ENCODE measurements around the gene ATG9B. TPM values are rescaled to one million over a fixed set of nuclear protein-coding genes. Genes with fewer than 3 reads are reported as not detected.

Gene ATG9B
- total and polyA plus RNA-seq, 9 of the 15 experiments (the other 6 are each of a cell fraction or from before 2014, with no cell fraction given): 0.29 to 8.0 (median 2.1) TPM

GRCh38 chr7:151028948-151029501 lies 4.7 kb upstream of the ATG9B start (continued):
- TF ChIP-seq ZNF407 (IDR thresholded peaks at IDR 0.05; ENCODE audit: low read depth): peak; percentile 39; the same call in 1 of the 2 replicates
- TF ChIP-seq NR3C1 (CRISPR knock-in tag; IDR thresholded peaks at IDR 0.05): no peak
- no peak for TF ChIP-seq FIP1L1 (IDR thresholded peaks at IDR 0.05; ENCODE audit: low read depth, low read length, poor library complexity, severe bottlenecking)
- TF ChIP-seq KDM5B (IDR thresholded peaks at IDR 0.05; ENCODE audit: insufficient replicate concordance, low read depth, low read length): peak; percentile 24
- no peak for TF ChIP-seq ATF4 (CRISPR knock-in tag; IDR thresholded peaks at IDR 0.05)
- no peak for TF ChIP-seq PTRF (tag; IDR thresholded peaks at IDR 0.05)
- no peak for TF ChIP-seq ETS2 (tag; IDR thresholded peaks at IDR 0.05; ENCODE audit: borderline replicate concordance, poor library complexity, severe bottlenecking)
- no peak for TF ChIP-seq E4F1 (CRISPR knock-in tag; IDR thresholded peaks at IDR 0.05; ENCODE audit: borderline replicate concordance)
- 0 out of 2 replicates have a peak, but pooled peaks have one; percentile 11 for TF ChIP-seq FOXP1 (CRISPR knock-in tag; IDR thresholded peaks at IDR 0.05)
- TF ChIP-seq ZNF512 (tag; IDR thresholded peaks at IDR 0.05): no peak
- no peak for TF ChIP-seq MBD1 (CRISPR knock-in tag; IDR thresholded peaks at IDR 0.05)
- no peak for TF ChIP-seq MCM5 (IDR thresholded peaks at IDR 0.05; ENCODE audit: low read depth)
